Measurements from ENCODE around the gene KIAA1958. TPM values are rescaled to one million over a fixed set of nuclear protein-coding genes. Genes with fewer than 3 reads are reported as not detected.

Gene KIAA1958
- total RNA-seq, 4 donors from 2014 or later: 1.3 to 4.0 (median 2.6) TPM

DNA sequence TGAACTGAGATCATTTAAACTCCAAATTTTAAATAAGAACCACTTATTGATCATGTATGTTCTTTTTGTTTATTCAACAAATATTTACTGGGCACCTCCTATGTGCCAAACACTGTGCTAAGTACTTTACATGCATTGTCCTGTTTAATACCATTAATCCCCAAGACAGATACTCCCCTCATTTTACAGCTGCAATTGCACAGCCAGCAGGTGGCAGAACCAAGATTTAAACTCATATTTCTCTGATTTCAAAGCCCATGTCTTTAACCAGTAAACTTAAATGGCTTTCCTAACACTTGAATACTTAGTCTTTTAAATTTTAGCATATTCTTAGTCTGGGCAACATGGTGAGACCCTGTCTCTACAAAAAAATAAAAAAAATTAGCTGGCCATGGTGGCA, 43.4 kb upstream of the KIAA1958 start:
- TF ChIP-seq POLR2A (IDR thresholded peaks at IDR 0.05): no peak
- TF ChIP-seq, protein P1, sequence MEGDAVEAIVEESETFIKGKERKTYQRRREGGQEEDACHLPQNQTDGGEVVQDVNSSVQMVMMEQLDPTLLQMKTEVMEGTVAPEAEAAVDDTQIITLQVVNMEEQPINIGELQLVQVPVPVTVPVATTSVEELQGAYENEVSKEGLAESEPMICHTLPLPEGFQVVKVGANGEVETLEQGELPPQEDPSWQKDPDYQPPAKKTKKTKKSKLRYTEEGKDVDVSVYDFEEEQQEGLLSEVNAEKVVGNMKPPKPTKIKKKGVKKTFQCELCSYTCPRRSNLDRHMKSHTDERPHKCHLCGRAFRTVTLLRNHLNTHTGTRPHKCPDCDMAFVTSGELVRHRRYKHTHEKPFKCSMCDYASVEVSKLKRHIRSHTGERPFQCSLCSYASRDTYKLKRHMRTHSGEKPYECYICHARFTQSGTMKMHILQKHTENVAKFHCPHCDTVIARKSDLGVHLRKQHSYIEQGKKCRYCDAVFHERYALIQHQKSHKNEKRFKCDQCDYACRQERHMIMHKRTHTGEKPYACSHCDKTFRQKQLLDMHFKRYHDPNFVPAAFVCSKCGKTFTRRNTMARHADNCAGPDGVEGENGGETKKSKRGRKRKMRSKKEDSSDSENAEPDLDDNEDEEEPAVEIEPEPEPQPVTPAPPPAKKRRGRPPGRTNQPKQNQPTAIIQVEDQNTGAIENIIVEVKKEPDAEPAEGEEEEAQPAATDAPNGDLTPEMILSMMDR (IDR thresholded peaks at IDR 0.05 in 4 of 5, conservative IDR thresholded peaks at IDR 0.05 in 1 of 5): peak in 1 of 5 experiments; percentile 29
- intact Hi-C loops (cut with DNase I; ENCODE audit: low total_unique reads) (no loop called here), in situ Hi-C loops (cut with MboI; ENCODE audit: low sequenced_read_pairs in 4 of 4) (no loop called here)

DNA sequence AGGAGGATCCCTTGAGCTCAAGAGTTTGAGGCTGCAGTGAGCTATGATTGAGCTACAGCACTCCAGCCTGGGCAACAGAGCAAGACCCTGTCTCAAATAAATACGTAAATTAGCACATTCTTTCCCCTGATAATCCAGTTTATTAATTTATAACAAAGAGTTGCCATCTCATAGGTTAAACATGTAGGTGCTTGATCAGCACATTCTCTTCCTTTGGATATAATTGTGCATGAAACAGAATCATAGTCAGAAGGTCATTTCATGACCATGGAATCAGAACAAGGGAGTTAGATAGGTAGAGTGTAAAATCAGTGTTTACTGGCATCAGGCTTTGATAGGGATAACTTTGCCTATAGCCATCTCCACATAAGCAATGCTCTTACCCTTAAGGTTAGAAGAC, 43.0 kb upstream of the KIAA1958 start:
- H3K9me3 ChIP-seq: no peaks in the 10 kb centered on the region
- H3K36me3 ChIP-seq: peaks cover 4 to 11% of the 10 kb centered on the region in 2 donors
- no peak overlapping the region for H3K27ac ChIP-seq
- H3K27me3 ChIP-seq: no peaks in the 10 kb centered on the region
- TF ChIP-seq, protein P1 (IDR thresholded peaks at IDR 0.05 in 4 of 5, conservative IDR thresholded peaks at IDR 0.05 in 1 of 5): no peak
- no peak for TF ChIP-seq POLR2A (IDR thresholded peaks at IDR 0.05)
- intact Hi-C loops (cut with DNase I; ENCODE audit: low total_unique reads) (no loop called here), in situ Hi-C loops (cut with MboI; ENCODE audit: low sequenced_read_pairs in 4 of 4) (no loop called here)
- DNase-seq (no peak), ATAC-seq (no peak)
- H3K4me3 ChIP-seq: no peak overlapping the region
- peaks cover 8 to 12% of the 10 kb centered on the region in 2 donors for H3K4me1 ChIP-seq

More for the DNA sequence above, 43.4 kb upstream of the KIAA1958 start:
- no peaks in the 10 kb centered on the region for H3K27me3 ChIP-seq
- H3K27ac ChIP-seq: no peak overlapping the region
- no peak overlapping the region for H3K4me3 ChIP-seq
- peaks cover 8 to 12% of the 10 kb centered on the region in 2 donors for H3K4me1 ChIP-seq
- ATAC-seq (no peak), DNase-seq (no peak)
- H3K36me3 ChIP-seq: peaks cover 4 to 11% of the 10 kb centered on the region in 2 donors
- no peaks in the 10 kb centered on the region for H3K9me3 ChIP-seq

DNA sequence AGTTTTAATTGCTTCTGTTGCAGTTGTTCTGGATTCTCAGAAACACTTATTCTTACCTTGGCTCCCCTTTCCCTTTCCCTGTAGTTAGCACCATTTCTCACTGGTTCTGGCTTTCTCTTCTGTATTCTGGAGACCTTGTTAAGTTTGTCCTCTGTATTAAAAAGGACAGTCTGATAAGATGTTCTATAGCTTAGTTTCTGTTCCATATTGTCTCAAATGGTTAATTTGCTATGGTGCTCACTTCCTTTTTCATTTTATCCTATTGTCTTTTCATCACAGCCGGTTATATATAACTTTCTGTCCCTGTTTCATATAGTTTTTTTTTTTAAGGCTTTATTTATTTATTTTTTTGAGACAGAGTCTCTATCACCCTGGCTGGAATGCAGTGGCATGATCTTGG, 41.4 kb upstream of the KIAA1958 start:
- Histone ChIP-seq H3K27me3 (no peaks in the 10 kb centered on the region), H3K27ac (no peak overlapping the region), H3K9me3 (no peaks in the 10 kb centered on the region), H3K36me3 (peaks cover 3 to 4% of the 10 kb centered on the region in 2 donors), H3K4me1 (peaks cover 8 to 12% of the 10 kb centered on the region in 2 donors), H3K4me3 (no peak overlapping the region)
- no peak for DNase-seq
- in situ Hi-C loops (cut with MboI; ENCODE audit: low sequenced_read_pairs in 4 of 4) (no loop called here), intact Hi-C loops (cut with DNase I; ENCODE audit: low total_unique reads) (no loop called here)
- ATAC-seq: no peak
- TF ChIP-seq, protein P1 (IDR thresholded peaks at IDR 0.05 in 4 of 5, conservative IDR thresholded peaks at IDR 0.05 in 1 of 5): no peak
- TF ChIP-seq POLR2A (IDR thresholded peaks at IDR 0.05): no peak

DNA sequence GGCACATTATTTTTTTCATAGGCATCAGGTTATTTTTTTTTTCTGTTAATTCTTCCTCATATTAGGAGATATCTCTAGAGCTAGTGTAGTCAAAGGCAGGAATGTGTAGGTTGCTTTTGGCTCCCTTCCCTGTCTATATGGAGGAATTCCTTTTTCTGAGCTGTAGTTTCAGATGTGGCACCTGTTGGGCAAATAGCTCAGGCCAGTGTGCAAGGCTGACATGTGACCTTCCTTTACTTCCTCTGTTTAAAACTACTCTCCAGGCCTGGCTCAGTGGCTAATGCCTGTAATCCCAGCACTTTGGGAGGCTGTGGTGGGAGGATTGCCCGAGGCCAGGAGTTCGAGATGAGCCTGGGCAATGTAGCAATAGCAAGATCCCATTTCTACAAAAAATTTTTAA, 40.5 kb upstream of the KIAA1958 start:
- no peaks in the 10 kb centered on the region for H3K27me3 ChIP-seq
- no peak for TF ChIP-seq POLR2A (IDR thresholded peaks at IDR 0.05)
- TF ChIP-seq, protein P1 (IDR thresholded peaks at IDR 0.05 in 4 of 5, conservative IDR thresholded peaks at IDR 0.05 in 1 of 5): no peak
- H3K4me1 ChIP-seq: peaks cover 8 to 12% of the 10 kb centered on the region in 2 donors
- ATAC-seq (no peak), DNase-seq (no peak)
- H3K9me3 ChIP-seq: no peaks in the 10 kb centered on the region
- in situ Hi-C loops (cut with MboI; ENCODE audit: low sequenced_read_pairs in 4 of 4) (no loop called here), intact Hi-C loops (cut with DNase I; ENCODE audit: low total_unique reads) (no loop called here)
- no peak overlapping the region for H3K4me3 ChIP-seq
- peak overlapping the region; percentile 57 to 79 (median 70) for H3K27ac ChIP-seq
- peaks cover 3 to 4% of the 10 kb centered on the region in 2 donors for H3K36me3 ChIP-seq

DNA sequence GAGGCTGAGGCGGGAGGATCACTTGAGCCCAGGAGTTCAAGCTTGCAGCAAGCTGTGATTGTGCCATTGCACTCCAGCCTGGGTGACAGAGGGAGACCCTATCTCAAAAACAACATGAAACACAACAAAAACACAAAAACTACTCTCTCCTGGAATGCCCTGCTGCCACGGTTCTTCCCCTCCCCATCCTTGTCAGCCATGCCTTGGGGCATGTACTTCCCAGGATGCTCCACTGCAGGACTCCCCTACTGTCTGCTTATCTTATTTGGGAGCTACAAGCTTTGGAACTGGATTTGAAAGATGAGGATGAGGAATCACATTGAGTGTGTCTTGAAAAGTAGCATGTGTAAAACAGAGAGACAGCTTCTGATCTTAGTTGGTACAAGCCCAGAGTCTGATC, 40.1 kb upstream of the KIAA1958 start:
- DNase-seq (no peak), ATAC-seq (no peak)
- in situ Hi-C loops (cut with MboI; ENCODE audit: low sequenced_read_pairs in 4 of 4): no loop called here
- H3K36me3 ChIP-seq: peaks cover 3 to 4% of the 10 kb centered on the region in 2 donors
- H3K27me3 ChIP-seq: no peaks in the 10 kb centered on the region
- no peaks in the 10 kb centered on the region for H3K9me3 ChIP-seq
- intact Hi-C loops (cut with DNase I; ENCODE audit: low total_unique reads): no loop called here
- H3K4me3 ChIP-seq: no peak overlapping the region
- peak overlapping the region; percentile 57 to 79 (median 70) for H3K27ac ChIP-seq
- H3K4me1 ChIP-seq: peaks cover 8 to 12% of the 10 kb centered on the region in 2 donors
- TF ChIP-seq POLR2A (IDR thresholded peaks at IDR 0.05): no peak
- TF ChIP-seq, protein P1 (IDR thresholded peaks at IDR 0.05 in 4 of 5, conservative IDR thresholded peaks at IDR 0.05 in 1 of 5): no peak

Data from gastrocnemius medialis (tissue), 4 donors.